H1 (cell line): ENCODE data around the gene CRTAC1. TPM values are rescaled to one million over a fixed set of nuclear protein-coding genes. Genes with fewer than 3 reads are reported as not detected.

Experiments used
- CTCF ChIA-PET: fragments of 300-600 bp; sonication (Branson Sonifier 250); formaldehyde crosslinking; loops from one replicate; lab custom pipeline; 2021; ENCODE audit not compliant: partially characterized antibody; lab: Charles Lee
- POLR2A ChIA-PET: fragments of 300-600 bp; sonication (Branson Sonifier 250); formaldehyde crosslinking; loops from one replicate; lab custom pipeline; 2021; ENCODE audit warnings: inconsistent platforms; ENCODE audit not compliant: partially characterized antibody; lab: Charles Lee
- DNase-seq, 2 experiments: peaks; one replicate each; pipeline versions ENCODE4 v3.0.0 to v3.0.0-alpha.2; 2010 to 2022; ENCODE audit warnings: low spot score in 2 of 2, low read depth in 1 of 2, mixed read lengths in 1 of 2
- FAIRE-seq: peaks from 2 replicates; lab custom pipeline; 2011; peaks lifted over from hg19 to GRCh38; lab: Jason Lieb, UNC
- H2AFZ ChIP-seq: 2 replicates; pipeline ENCODE4 v1.8.1; 2012; ENCODE audit warnings: low read length, inconsistent platforms
- H2AK5ac ChIP-seq: 2 replicates; pipeline ENCODE4 v1.6.1; 2013; ENCODE audit warnings: low read depth, low read length
- H2BK120ac ChIP-seq: replicated peaks from 2 replicates; pipeline ENCODE3; 2013; ENCODE audit warnings: low read depth, low read length, inconsistent platforms
- H2BK12ac ChIP-seq: 2 replicates; pipeline ENCODE4 v1.6.1; 2013; ENCODE audit warnings: low read depth, low read length
- H2BK15ac ChIP-seq: 2 replicates; pipeline ENCODE4 v1.6.1; 2013; ENCODE audit warnings: low read length
- H2BK20ac ChIP-seq: 2 replicates; pipeline ENCODE4 v1.6.1; 2013; ENCODE audit warnings: low read length
- H2BK5ac ChIP-seq: 2 replicates; pipeline ENCODE4 v1.6.1; 2013; ENCODE audit warnings: low read depth, low read length
- H3K14ac ChIP-seq: 2 replicates; pipeline ENCODE4 v1.6.1; 2013; ENCODE audit warnings: inconsistent platforms; ENCODE audit not compliant: insufficient read length
- H3K18ac ChIP-seq: 2 replicates; pipeline ENCODE4 v1.6.1; 2013; ENCODE audit warnings: low read length; ENCODE audit errors: extremely low read depth
- H3K23ac ChIP-seq: 2 replicates; pipeline ENCODE4 v1.6.1; 2013; ENCODE audit warnings: inconsistent platforms; ENCODE audit not compliant: insufficient read length
- H3K23me2 ChIP-seq: 2 replicates; pipeline ENCODE4 v1.6.1; 2013; ENCODE audit warnings: low read depth, low read length
- H3K27ac ChIP-seq: 2 replicates; pipeline ENCODE4 v1.6.1; 2011; ENCODE audit warnings: low read depth, low read length, inconsistent platforms
- H3K27me3 ChIP-seq, 4 experiments: replicated peaks in 1 of 4; 1 replicate in 1 of 4; 2 replicates in 3 of 4; pipeline versions ENCODE4 v1.6.1 to v1.8.1; 2011 to 2013; ENCODE audit warnings: low read length in 3 of 4, mild to moderate bottlenecking in 3 of 4, inconsistent platforms in 2 of 4, mixed read lengths in 2 of 4, moderate library complexity in 1 of 4; ENCODE audit not compliant: control insufficient read depth in 3 of 4, insufficient read depth in 3 of 4; ENCODE audit errors: extremely low read depth in 1 of 4
- H3K36me3 ChIP-seq, 4 experiments: 2 replicates each; pipeline versions ENCODE4 v1.6.1 to v1.8.1; 2011 to 2013; ENCODE audit warnings: mild to moderate bottlenecking in 4 of 4, low read length in 3 of 4, moderate library complexity in 2 of 4, control low read depth in 1 of 4, inconsistent platforms in 1 of 4; ENCODE audit not compliant: insufficient read depth in 4 of 4, control insufficient read depth in 2 of 4
- H3K4ac ChIP-seq: replicated peaks from 2 replicates; pipeline ENCODE3; 2013; ENCODE audit warnings: low read length, low read depth, mixed read lengths, inconsistent platforms; ENCODE audit not compliant: insufficient read length
- H3K4me1 ChIP-seq, 4 experiments: replicated peaks in 1 of 4; 1 replicate in 1 of 4; 2 replicates in 3 of 4; pipeline versions ENCODE4 v1.6.1 to v1.8.1; 2011 to 2013; ENCODE audit warnings: low read length in 3 of 4, inconsistent platforms in 2 of 4, mixed read lengths in 1 of 4; ENCODE audit not compliant: insufficient read depth in 4 of 4, control insufficient read depth in 3 of 4
- H3K4me2 ChIP-seq, 2 experiments: 2 replicates each; pipeline versions ENCODE4 v1.6.1 to v1.8.1; 2011 to 2013; ENCODE audit warnings: low read depth in 2 of 2, low read length in 2 of 2, control low read depth in 1 of 2, inconsistent platforms in 1 of 2, mild to moderate bottlenecking in 1 of 2; ENCODE audit not compliant: insufficient read depth in 1 of 2
- H3K4me3 ChIP-seq, 4 experiments: fragments of 200-600, 300-600 bp in 1 of 4; sonication (generic), shearing (Covaris generic), sonication (Bioruptor Twin) in 1 of 4; 2 replicates each; pipeline versions ENCODE4 v1.5.1 to v1.8.1; 2011 to 2016; ENCODE audit warnings: low read length in 4 of 4, low read depth in 3 of 4, control low read depth in 2 of 4, inconsistent platforms in 2 of 4, mild to moderate bottlenecking in 2 of 4, mixed read lengths in 1 of 4, moderate library complexity in 1 of 4; ENCODE audit not compliant: insufficient read depth in 2 of 4; ENCODE audit errors: extremely low read depth in 1 of 4
- H3K56ac ChIP-seq: replicated peaks from 2 replicates; pipeline ENCODE3; 2013; ENCODE audit warnings: low read depth, mild to moderate bottlenecking, mixed read lengths, low read length, inconsistent platforms; ENCODE audit not compliant: insufficient read length
- H3K79me1 ChIP-seq: 2 replicates; pipeline ENCODE4 v1.6.1; 2013; ENCODE audit warnings: low read depth, low read length, control low read depth
- H3K79me2 ChIP-seq, 2 experiments: 2 replicates each; pipeline versions ENCODE4 v1.6.1 to v1.8.1; 2012 to 2013; ENCODE audit warnings: low read length in 2 of 2, mild to moderate bottlenecking in 2 of 2, inconsistent platforms in 1 of 2; ENCODE audit not compliant: insufficient read depth in 2 of 2, control insufficient read depth in 1 of 2
- H3K9ac ChIP-seq, 4 experiments: replicated peaks in 1 of 4; 1 replicate in 1 of 4; 2 replicates in 3 of 4; pipeline versions ENCODE4 v1.6.1 to v1.8.1; 2011 to 2013; ENCODE audit warnings: low read depth in 3 of 4, low read length in 3 of 4, control low read depth in 2 of 4, mild to moderate bottlenecking in 2 of 4, moderate library complexity in 2 of 4, inconsistent platforms in 1 of 4; ENCODE audit errors: extremely low read depth in 1 of 4
- H3K9me3 ChIP-seq, 2 experiments: 2 replicates each; pipeline versions ENCODE4 v1.6.1 to v1.8.1; 2012 to 2013; ENCODE audit warnings: mild to moderate bottlenecking in 2 of 2, moderate library complexity in 2 of 2, control low read depth in 1 of 2, inconsistent platforms in 1 of 2, low read depth in 1 of 2, low read length in 1 of 2, mixed read lengths in 1 of 2; ENCODE audit not compliant: insufficient read depth in 2 of 2
- H4K20me1 ChIP-seq, 2 experiments: replicated peaks in 1 of 2; 2 replicates each; pipeline versions ENCODE3 to v1.8.1; 2011 to 2013; ENCODE audit warnings: inconsistent platforms in 2 of 2, low read length in 2 of 2, mild to moderate bottlenecking in 1 of 2; ENCODE audit not compliant: insufficient read depth in 2 of 2, control insufficient read depth in 1 of 2
- H4K5ac ChIP-seq: 2 replicates; pipeline ENCODE4 v1.6.1; 2013; ENCODE audit warnings: low read length, low read depth, mixed read lengths, inconsistent platforms; ENCODE audit not compliant: insufficient read length
- H4K8ac ChIP-seq: 2 replicates; pipeline ENCODE4 v1.8.0; 2013; ENCODE audit warnings: mild to moderate bottlenecking, moderate library complexity, low read length, inconsistent platforms; ENCODE audit not compliant: insufficient read depth; ENCODE audit errors: extremely low read depth
- H4K91ac ChIP-seq: replicated peaks from 2 replicates; pipeline ENCODE3; 2013; ENCODE audit warnings: low read length, mixed read lengths, inconsistent platforms; ENCODE audit not compliant: insufficient read length
- BCL11A ChIP-seq, 2 experiments: IDR thresholded peaks; one replicate each; pipeline ENCODE4 v1.6.1; 2011; ENCODE audit warnings: low read depth in 2 of 2, low read length in 2 of 2, mild to moderate bottlenecking in 2 of 2
- FOSL1 ChIP-seq: IDR thresholded peaks from 2 replicates; pipeline ENCODE4 v1.6.1; 2011; ENCODE audit warnings: mild to moderate bottlenecking, low read depth, low read length, moderate library complexity; ENCODE audit not compliant: insufficient read depth
- MAFK ChIP-seq: IDR thresholded peaks from 2 replicates; pipeline ENCODE4 v1.6.1; 2012; ENCODE audit warnings: low read depth, mild to moderate bottlenecking, improper control_type of control experiment, low read length
- PHF8 ChIP-seq: fragments of 200-600 bp; sonication (generic); conservative IDR thresholded peaks from 2 replicates; pipeline ENCODE4 v1.7.1; 2012; ENCODE audit warnings: low read depth, mild to moderate bottlenecking, inconsistent platforms, low read length, moderate library complexity
- TAF1 ChIP-seq: IDR thresholded peaks from 2 replicates; pipeline ENCODE4 v1.6.1; 2011; ENCODE audit warnings: mild to moderate bottlenecking, low read depth, low read length
- WGBS, 2 experiments: shearing (Covaris generic) in 1 of 2; methylation state at CpG; one replicate each; pipeline versions ENCODE4 v1.1.6 to v1.1.7; 2013 to 2015; ENCODE audit warnings: low lambda C conversion rate in 2 of 2, mixed read lengths in 2 of 2, inconsistent platforms in 1 of 2, low coverage in 1 of 2, missing lambda C conversion rate in 1 of 2; ENCODE audit not compliant: insufficient replicate concordance in 2 of 2, insufficient coverage in 1 of 2, insufficient read length in 1 of 2; ENCODE audit errors: extremely low coverage in 1 of 2, missing lambda C conversion rate in 1 of 2; 5-methylcytosine and 5-hydroxymethylcytosine counted together
- polyA plus RNA-seq, 7 experiments: library from polyadenylated mRNA; depleted of rRNA in 3 of 7; stranded (reverse) in 5 of 7; unstranded in 2 of 7; fragments of >200 nt in 5 of 7; fragments of 200-250 nt in 2 of 7; gene quantifications; 1 replicate in 5 of 7; 2 replicates in 1 of 7; 4 replicates in 1 of 7; pipeline versions ENCODE4 v1.2.1 to v1.2.3, GENCODE V29; 2011 to 2013; ENCODE audit warnings: missing spikeins in 2 of 7, mixed read lengths in 2 of 7
- total RNA-seq: library from RNA; stranded (reverse); fragmentation: NEBNext Ultra II Directional; extraction: Animal tissue kit (Norgen Biotek cat#: 25700); gene quantifications from 2 replicates; pipeline ENCODE4 v1.2.1, GENCODE V29; 2021
- TF ChIP-seq, protein P1 (sequence below): IDR thresholded peaks from 2 replicates; pipeline ENCODE4 v1.6.1; 2012; ENCODE audit warnings: inconsistent platforms
- TF ChIP-seq, protein P2 (sequence below), 3 experiments: IDR thresholded peaks; 1 replicate in 2 of 3; 2 replicates in 1 of 3; pipeline versions ENCODE4 v1.5.1 to v1.6.1; 2011; ENCODE audit warnings: low read length in 3 of 3, mild to moderate bottlenecking in 3 of 3, inconsistent platforms in 2 of 3, low read depth in 1 of 3, moderate library complexity in 1 of 3; ENCODE audit not compliant: insufficient read depth in 1 of 3; ENCODE audit errors: control extremely low read depth in 1 of 3

Gene CRTAC1
- total and polyA plus RNA-seq, 2 of the 8 experiments (the other 6 are each of a cell fraction or from before 2014, with no cell fraction given): 0.91 to 1.2 TPM

GRCh38 chr10:97828721-97829120 is 201.7 kb downstream of the CRTAC1 start:
- Histone ChIP-seq H2BK5ac (no peak overlapping the region), H2AK5ac (no peak overlapping the region), H2BK12ac (no peak overlapping the region), H3K56ac (no peak overlapping the region), H4K5ac (no peak overlapping the region), H3K9ac (no peak overlapping the region), H3K4me1 (peaks cover 0 to 4% (median 0%) of the 10 kb centered on the region in 4 experiments; a peak in 2 of 7 replicates), H3K27ac (no peak overlapping the region), H3K14ac (no peak overlapping the region), H3K4ac (no peak overlapping the region), H2BK15ac (no peak overlapping the region), H3K4me2 (no peak overlapping the region), H3K23me2 (no peaks in the 10 kb centered on the region), H2AFZ (no peak overlapping the region), H3K4me3 (no peak overlapping the region), H3K18ac (no peak overlapping the region), H4K8ac (no peak overlapping the region), H4K20me1 (no peaks in the 10 kb centered on the region), H3K79me2 (no peaks in the 10 kb centered on the region), H3K79me1 (no peaks in the 10 kb centered on the region; the same call in 1 of the 2 replicates), H3K9me3 (no peaks in the 10 kb centered on the region), H2BK120ac (no peak overlapping the region), H3K36me3 (no peaks in the 10 kb centered on the region), H4K91ac (no peak overlapping the region), H2BK20ac (no peak overlapping the region), H3K27me3 (no peaks in the 10 kb centered on the region), H3K23ac (no peak overlapping the region)
- no peak for DNase-seq
- POLR2A ChIA-PET: no interaction called here
- 86% methylated on average over 2 of the region's 2 CpGs; no CpG with 5 or more reads in 1 of the 2 experiments for WGBS, 2 experiments
- CTCF ChIA-PET: interaction anchor here (3.4 to 5.1 kb wide), 2 partner anchors 37 to 40 kb away, joined by 12 to 26 read pairs; no protein-coding TSS in a partner anchor
- TF ChIP-seq, protein P1, sequence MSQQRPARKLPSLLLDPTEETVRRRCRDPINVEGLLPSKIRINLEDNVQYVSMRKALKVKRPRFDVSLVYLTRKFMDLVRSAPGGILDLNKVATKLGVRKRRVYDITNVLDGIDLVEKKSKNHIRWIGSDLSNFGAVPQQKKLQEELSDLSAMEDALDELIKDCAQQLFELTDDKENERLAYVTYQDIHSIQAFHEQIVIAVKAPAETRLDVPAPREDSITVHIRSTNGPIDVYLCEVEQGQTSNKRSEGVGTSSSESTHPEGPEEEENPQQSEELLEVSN: no peak
- TF ChIP-seq, protein P2, sequence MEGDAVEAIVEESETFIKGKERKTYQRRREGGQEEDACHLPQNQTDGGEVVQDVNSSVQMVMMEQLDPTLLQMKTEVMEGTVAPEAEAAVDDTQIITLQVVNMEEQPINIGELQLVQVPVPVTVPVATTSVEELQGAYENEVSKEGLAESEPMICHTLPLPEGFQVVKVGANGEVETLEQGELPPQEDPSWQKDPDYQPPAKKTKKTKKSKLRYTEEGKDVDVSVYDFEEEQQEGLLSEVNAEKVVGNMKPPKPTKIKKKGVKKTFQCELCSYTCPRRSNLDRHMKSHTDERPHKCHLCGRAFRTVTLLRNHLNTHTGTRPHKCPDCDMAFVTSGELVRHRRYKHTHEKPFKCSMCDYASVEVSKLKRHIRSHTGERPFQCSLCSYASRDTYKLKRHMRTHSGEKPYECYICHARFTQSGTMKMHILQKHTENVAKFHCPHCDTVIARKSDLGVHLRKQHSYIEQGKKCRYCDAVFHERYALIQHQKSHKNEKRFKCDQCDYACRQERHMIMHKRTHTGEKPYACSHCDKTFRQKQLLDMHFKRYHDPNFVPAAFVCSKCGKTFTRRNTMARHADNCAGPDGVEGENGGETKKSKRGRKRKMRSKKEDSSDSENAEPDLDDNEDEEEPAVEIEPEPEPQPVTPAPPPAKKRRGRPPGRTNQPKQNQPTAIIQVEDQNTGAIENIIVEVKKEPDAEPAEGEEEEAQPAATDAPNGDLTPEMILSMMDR (IDR thresholded peaks at IDR 0.05; ENCODE audit: control extremely low read depth in 1 of 3, insufficient read depth in 1 of 3, low read depth in 1 of 3, low read length in 3 of 3): no peak
- TF ChIP-seq TAF1 (no peak), MAFK (no peak), PHF8 (no peak), FOSL1 (no peak), BCL11A (IDR thresholded peaks at IDR 0.05; ENCODE audit: low read depth in 2 of 2, low read length in 2 of 2) (no peak)
- FAIRE-seq: no peak
